Fibroblast of peridontal ligament (primary cell): ENCODE measurements around the gene NKX2-4.
"Not testable (repeated sequence)": the region's sequence is repeated elsewhere in the genome, so short reads cannot be mapped to it uniquely, and the experiment has no call there.

Experiments used
- DNase-seq: peaks from one replicate; pipeline ENCODE4 v3.0.0-alpha.2; 2010; ENCODE audit errors: extremely low read depth

Gene NKX2-4

DNA sequence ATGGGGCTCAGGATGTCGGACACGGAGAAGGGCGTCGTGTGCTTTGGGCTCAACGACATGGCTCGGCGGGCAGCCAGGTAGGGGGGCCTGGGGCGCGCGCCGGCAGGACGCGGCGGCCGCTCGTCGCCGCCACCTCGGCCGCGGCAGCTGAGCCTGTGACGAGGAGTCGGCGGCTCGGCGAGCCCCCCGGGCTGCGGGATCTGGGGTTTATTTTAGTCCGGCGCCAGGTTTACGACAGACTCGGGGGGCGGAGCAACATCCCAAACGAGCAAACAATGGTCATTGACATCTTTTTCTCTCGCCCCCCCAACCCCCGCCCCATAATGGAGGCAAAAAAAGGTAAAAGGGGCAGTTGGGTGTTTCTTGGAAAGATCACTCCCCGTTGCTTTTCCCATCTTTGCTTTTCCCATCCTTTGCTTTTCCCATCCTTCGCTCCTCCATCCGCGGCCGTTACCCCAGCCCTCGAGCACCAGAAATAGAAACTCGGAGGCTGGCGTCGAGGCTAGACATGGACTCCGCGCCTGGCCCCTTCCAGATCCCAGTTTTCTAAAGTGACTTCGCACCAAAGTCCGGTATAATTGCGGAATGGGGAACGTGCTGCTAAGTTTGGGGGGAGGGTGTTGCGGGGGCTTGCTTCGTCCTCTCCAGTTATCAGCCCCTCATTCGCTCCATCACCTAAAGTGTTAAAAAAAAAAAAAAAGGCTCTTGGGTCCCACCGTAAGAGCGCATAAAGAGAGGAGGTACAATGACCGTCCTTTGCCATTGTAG is at the start of gene NKX2-4:
Gene NKX2-4 (minus strand): TSS at position 186 of the 768 bp plus-strand sequence. CDS start 127 bp downstream, at position 59.
- no peak for DNase-seq

- DNase-seq: no peak
Measured at GRCh38 chr20:21437816-21438215, 40.5 kb upstream of the NKX2-4 start.

DNA sequence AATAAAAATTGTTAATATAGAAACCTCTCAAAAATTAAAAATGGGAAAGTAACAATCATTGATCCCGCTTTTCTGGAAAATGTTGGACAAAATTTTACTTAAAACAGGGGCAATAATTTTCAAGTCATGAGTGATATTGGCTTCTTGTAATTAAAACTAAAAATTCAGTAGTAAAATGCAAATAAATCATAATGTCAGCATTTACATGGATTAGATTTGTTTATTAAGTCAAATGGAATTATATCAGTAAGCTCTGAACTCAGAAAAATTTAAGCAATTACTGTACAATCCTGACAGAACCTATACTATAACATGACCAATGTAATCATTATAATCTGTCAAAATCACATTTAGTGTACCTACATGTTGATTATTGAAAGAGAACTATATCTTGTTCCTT is 39.9 kb upstream of the NKX2-4 start:
- DNase-seq: no peak

GRCh38 chr20:21436205-21436604 is 38.9 kb upstream of the NKX2-4 start:
- DNase-seq: peak; percentile 41

- DNase-seq: no peak
Measured at GRCh38 chr20:21435576-21435975, 38.2 kb upstream of the NKX2-4 start.

DNA sequence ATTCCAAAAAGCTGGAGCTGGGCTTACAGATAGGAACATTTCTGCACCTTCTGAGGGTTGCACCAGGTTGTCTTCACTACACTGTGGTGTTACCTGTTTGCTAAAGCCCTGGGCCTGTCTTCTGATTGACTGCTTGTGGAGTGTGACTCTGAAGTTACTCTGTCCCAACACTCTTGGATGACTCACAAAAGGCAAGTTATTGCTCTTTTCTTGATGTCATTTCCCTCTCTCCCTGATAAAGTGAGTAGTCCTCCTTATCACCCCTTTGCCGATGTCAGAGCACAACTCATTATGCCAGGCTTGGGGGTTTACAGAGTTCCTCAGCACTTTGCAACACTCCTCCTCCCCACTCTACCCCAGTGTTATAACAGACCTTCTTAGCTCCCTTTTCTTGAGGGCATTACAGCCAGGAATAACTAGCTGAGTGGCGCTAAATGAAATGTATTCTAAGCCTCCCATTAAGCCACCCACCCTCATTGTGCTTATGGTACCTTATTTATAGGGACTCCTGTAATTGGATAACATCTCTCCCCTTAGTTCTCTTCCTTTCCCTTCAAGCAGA is 36.1 kb upstream of the NKX2-4 start:
- no peak for DNase-seq

DNA sequence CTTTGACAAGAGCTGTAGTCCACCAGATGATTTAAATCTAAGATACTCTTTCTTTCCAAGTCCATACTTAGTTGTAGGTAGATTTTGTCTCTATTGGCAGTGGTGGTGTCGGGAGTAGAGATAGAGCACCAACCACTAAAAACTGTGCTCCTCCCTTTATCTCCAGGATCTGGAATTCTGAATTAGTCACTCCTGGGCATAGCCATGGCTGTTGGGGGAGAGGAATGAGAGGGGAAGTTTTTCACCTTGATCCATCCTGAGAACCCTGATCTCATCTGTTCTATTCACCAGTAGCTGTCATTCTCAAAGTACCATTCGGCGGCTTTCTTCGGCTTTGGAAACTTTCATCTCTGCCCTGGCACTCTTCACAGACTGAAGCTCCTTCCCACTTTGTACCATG is 35.6 kb upstream of the NKX2-4 start:
- DNase-seq: no peak

DNA sequence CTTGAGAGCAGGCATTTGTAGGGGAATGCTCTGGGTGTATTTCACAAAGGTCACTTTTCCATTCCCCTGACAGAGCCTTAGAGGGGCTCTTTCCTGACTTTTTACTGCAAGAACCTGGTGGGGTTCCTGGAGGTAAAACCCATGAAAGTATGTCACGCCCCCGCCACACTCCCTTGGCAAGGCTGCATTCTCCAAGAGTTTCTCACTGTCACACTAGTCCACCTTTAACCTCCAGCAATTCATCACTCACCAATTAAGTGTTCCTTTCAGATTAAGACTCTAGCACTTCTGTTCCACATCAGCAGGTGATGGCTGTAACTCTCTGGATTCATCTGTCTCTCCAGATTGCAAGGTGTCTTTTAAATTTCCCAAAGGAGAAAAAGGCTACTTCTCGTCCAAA is 32.7 kb upstream of the NKX2-4 start:
- DNase-seq: no peak

DNA sequence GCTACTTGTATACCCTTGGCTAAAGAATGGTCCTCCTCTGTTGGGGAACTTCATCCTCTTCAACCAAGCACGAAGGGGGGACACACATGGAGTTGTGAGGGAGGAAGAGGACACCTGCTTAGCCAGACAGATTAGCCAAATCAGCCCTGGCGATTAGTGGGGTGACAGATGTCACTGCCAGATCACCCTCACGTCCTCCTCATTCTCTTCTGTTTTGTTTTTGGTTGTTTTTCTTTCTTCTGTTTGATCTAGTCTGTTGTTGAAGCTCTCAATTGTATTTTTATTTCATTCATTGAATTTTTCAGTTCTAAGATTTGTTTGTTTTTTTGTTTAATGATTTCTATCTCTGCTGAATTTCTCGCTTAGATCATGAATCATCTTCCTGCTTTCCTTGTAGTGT is 27.5 kb upstream of the NKX2-4 start:
- DNase-seq: no peak

- not testable (repeated sequence) for DNase-seq
Measured at GRCh38 chr20:21423712-21424111, 26.4 kb upstream of the NKX2-4 start.

DNA sequence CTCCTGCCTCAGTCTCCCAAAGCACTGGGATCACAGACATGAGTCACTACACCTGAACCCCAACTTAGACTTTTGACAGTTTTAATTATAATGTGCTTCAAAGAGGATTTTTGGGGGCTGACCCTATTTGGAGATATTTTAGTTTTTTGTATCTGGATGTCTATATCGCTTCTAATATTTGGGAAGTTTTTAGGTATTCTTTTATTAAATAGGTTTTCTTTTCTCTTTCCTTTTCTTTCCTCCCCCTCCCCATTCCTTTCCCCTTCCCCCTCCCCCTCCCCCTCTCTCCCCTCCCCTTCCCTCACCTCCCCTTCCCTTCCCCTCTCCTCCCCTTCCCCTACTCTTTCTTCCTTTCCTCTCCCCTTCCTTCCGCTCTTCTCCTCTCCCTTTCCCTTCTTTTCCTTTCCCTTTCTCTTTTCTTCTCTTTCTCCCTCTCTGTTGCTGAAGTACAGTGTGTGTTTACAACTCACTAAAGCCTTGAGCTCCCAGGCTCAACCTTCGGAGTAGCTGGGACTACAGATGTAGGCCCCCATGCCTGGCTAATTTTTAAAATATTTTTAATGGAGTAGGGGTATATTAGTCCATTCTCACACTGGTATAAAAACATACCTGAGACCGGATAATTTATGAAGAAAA is 24.4 kb upstream of the NKX2-4 start:
- DNase-seq: no peak

GRCh38 chr20:21419147-21419546 is 21.8 kb upstream of the NKX2-4 start:
- not testable (repeated sequence) for DNase-seq

DNA sequence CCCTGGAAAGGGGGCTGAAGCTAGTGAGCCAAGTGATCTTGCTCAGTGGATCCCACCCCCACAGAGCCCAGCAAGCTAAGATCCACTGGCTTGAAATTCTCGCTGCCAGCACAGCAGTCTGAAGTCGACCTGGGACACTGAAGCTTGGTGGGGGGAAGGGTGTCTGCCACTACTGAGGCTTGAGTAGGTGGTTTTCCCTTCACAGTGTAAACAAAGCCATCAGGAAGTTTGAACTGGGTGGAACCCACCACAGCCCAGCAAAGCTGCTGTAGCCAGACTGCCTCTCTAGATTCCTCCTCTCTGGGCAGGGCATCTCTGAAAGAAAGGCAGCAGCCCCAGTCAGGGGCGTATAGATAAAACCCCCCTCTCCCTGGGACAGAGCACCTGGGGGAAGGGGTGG is 16.7 kb upstream of the NKX2-4 start:
- not testable (repeated sequence) for DNase-seq

DNA sequence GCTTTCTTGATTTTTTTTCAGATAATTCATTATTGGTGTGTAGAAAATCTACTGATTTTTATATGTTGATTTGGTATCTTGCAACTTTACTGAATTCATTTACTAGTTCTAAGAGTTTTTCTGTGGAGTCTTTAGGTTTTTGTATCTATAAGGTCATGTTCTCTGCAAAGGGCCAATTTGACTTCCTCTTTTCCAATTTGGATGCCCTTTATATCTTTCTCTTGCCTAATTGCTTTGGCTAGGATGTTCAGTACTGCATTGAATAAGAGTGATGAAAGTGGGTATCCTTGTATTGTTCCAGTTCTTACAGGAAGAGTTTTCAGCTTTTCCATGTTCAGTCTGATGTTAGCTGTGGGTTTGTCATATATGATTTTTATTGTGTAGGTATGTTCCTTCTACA is 14.4 kb upstream of the NKX2-4 start:
- DNase-seq: no peak

- no peak for DNase-seq
Measured at GRCh38 chr20:21399005-21399475, 1.7 kb upstream of the NKX2-4 start.

DNA sequence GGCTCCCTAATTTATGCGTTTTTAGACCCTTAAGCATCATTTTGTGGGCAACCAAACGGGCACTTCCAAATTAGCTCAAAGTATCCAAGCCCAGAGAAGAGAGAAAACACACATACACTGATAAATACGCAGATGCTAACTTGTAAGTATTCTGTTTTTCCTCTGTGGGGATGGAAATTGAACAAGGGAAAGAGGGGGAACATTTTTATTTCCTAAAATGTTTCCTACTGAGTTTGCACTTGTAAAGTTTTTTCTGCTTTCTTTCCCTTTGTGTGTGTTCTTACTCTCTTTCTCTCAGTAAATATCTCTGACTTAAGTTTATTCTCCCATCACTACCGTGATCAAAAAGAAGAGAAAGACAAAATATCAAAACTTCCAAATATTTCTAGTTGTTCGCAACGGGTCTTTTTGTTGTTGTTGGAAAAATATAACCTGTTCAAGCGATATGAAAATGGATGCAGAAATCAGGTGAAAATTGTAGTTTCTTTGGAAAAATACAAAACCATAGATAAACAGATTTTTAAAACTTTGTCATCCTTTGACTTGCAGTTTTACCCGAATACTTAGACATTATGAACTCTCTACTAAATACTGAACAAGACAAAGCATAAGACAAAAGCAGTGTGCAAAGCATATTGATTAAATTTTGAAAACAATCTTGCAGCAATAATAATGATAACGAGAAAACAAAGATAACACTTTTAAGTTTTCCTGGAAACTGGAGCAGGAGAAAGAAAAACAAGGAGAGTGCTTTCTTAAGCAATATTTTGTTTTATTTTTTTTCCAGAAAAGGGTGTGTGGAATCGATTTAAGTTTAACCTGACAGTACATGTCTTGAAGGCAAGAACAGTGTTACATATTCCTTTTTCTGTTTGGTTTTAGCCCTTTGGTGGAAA is 1.0 kb upstream of the NKX2-4 start:
- no peak for DNase-seq

- DNase-seq: no peak
Measured at GRCh38 chr20:21396599-21397340, 556 bp downstream of the NKX2-4 start.

- no peak for DNase-seq
Measured at GRCh38 chr20:21395666-21396598, 1.4 kb downstream of the NKX2-4 start.

GRCh38 chr20:21395051-21395665 is 2.2 kb downstream of the NKX2-4 start:
- DNase-seq: no peak

GRCh38 chr20:21394551-21394950 is 2.8 kb downstream of the NKX2-4 start:
- DNase-seq: no peak
